M059J (cell line): ENCODE measurements around the gene LSM7. TPM values are rescaled to one million over a fixed set of nuclear protein-coding genes. Genes with fewer than 3 reads are reported as not detected.
"Not testable (repeated sequence)": the region's sequence is repeated elsewhere in the genome, so short reads cannot be mapped to it uniquely, and the experiment has no call there.

Source experiments
- DNase-seq: peaks from one replicate; pipeline ENCODE4 v3.0.0-alpha.2; 2012; ENCODE audit warnings: low read depth
- total RNA-seq: library from RNA; depleted of rRNA; stranded (reverse); fragments of >200 nt; shearing (Covaris generic); gene quantifications from 2 replicates; pipeline ENCODE4 v1.2.3, GENCODE V29; 2014

The LSM7 gene
- total RNA-seq, 1 experiment from 2014 or later, result 327 TPM

- DNase-seq, result peak; percentile 47
These were observed 27.0 kb upstream of the LSM7 start for GRCh38 chr19:2355168-2356035.

GRCh38 chr19:2354670-2355069, 26.3 kb upstream of the LSM7 start:
- DNase-seq, result no peak

GRCh38 chr19:2353887-2354592, 25.7 kb upstream of the LSM7 start:
- DNase-seq, result no peak

- DNase-seq, result no peak
These were observed 24.9 kb upstream of the LSM7 start for GRCh38 chr19:2353159-2353886.

GRCh38 chr19:2352121-2352520, 23.7 kb upstream of the LSM7 start:
- DNase-seq, result no peak

- DNase-seq, result no peak
These were observed 23.2 kb upstream of the LSM7 start for GRCh38 chr19:2351591-2351990.

- no peak for DNase-seq
These were observed 22.3 kb upstream of the LSM7 start for GRCh38 chr19:2350656-2351055.

- DNase-seq, result not testable (repeated sequence)
These were observed 21.4 kb upstream of the LSM7 start for GRCh38 chr19:2349818-2350217.

GRCh38 chr19:2345794-2346663, 17.6 kb upstream of the LSM7 start:
- no peak for DNase-seq

GRCh38 chr19:2345076-2345475, 16.7 kb upstream of the LSM7 start:
- DNase-seq, result no peak

GRCh38 chr19:2344381-2344870, 16.0 kb upstream of the LSM7 start:
- no peak for DNase-seq

- DNase-seq, result no peak
These were observed 15.1 kb upstream of the LSM7 start for GRCh38 chr19:2343289-2343982.

GRCh38 chr19:2342656-2343288, 14.4 kb upstream of the LSM7 start:
- no peak for DNase-seq

GRCh38 chr19:2341982-2342381, 13.6 kb upstream of the LSM7 start:
- no peak for DNase-seq

- DNase-seq, result no peak
These were observed 12.9 kb upstream of the LSM7 start for GRCh38 chr19:2341244-2341751.

GRCh38 chr19:2340496-2341243, 12.3 kb upstream of the LSM7 start:
- no peak for DNase-seq

- no peak for DNase-seq
These were observed 11.4 kb upstream of the LSM7 start for GRCh38 chr19:2339644-2340310.

GRCh38 chr19:2338751-2339643, 10.6 kb upstream of the LSM7 start:
- no peak for DNase-seq
